Stimulated activated CD4-positive, alpha-beta T cell treated with anti-CD3 and anti-CD28 coated beads, Interleukin-15, amount 100 ng/mL, for 24 hours (primary cell): ENCODE data around the gene TRIM77.
"Not testable (repeated sequence)": the region's sequence is repeated elsewhere in the genome, so short reads cannot be mapped to it uniquely, and the experiment has no call there.

Experiments
- DNase-seq: peaks from one replicate; pipeline ENCODE4 v3.0.0-alpha.2; 2020

The TRIM77 gene

GRCh38 chr11:89709999-89710398 is at the start of gene TRIM77:
Gene TRIM77, plus strand, starts transcription at chr11:89710299. Its CDS starts 0 bp downstream, at chr11:89710299.
- DNase-seq, result not testable (repeated sequence)

- no peak for DNase-seq
These were observed 43.1 kb upstream of the TRIM77 start for GRCh38 chr11:89667001-89667400.

GRCh38 chr11:89668158-89668557 is 41.9 kb upstream of the TRIM77 start:
- DNase-seq, result not testable (repeated sequence)

- DNase-seq, result not testable (repeated sequence)
These were observed 40.5 kb upstream of the TRIM77 start for GRCh38 chr11:89669586-89669985.

- not testable (repeated sequence) for DNase-seq
These were observed 40.0 kb upstream of the TRIM77 start for GRCh38 chr11:89669993-89670669.

- DNase-seq, result not testable (repeated sequence)
These were observed 37.6 kb upstream of the TRIM77 start for GRCh38 chr11:89672547-89672946.

- not testable (repeated sequence) for DNase-seq
These were observed 36.7 kb upstream of the TRIM77 start for GRCh38 chr11:89673380-89673779.

GRCh38 chr11:89675383-89675782 is 34.7 kb upstream of the TRIM77 start:
- not testable (repeated sequence) for DNase-seq

GRCh38 chr11:89675948-89676347 is 34.2 kb upstream of the TRIM77 start:
- not testable (repeated sequence) for DNase-seq

- not testable (repeated sequence) for DNase-seq
These were observed 3.0 kb upstream of the TRIM77 start for GRCh38 chr11:89707080-89707479.

- not testable (repeated sequence) for DNase-seq
These were observed 14.9 kb downstream of the TRIM77 start for GRCh38 chr11:89724866-89725498.

GRCh38 chr11:89730215-89730614 is 20.1 kb downstream of the TRIM77 start:
- DNase-seq, result not testable (repeated sequence)

GRCh38 chr11:89736566-89736965 is 26.5 kb downstream of the TRIM77 start:
- no peak for DNase-seq

- DNase-seq, result no peak
These were observed 27.0 kb downstream of the TRIM77 start for GRCh38 chr11:89737116-89737515.

GRCh38 chr11:89741406-89741805 is 31.3 kb downstream of the TRIM77 start:
- not testable (repeated sequence) for DNase-seq

GRCh38 chr11:89744158-89744557 is 34.1 kb downstream of the TRIM77 start:
- DNase-seq, result not testable (repeated sequence)

- not testable (repeated sequence) for DNase-seq
These were observed 40.7 kb downstream of the TRIM77 start for GRCh38 chr11:89750822-89751221.
